Measurements from ENCODE around the gene IL17B.

The IL17B gene

GRCh38 chr5:149355688-149356087 lies 23.4 kb downstream of the IL17B start:
- no peak for DNase-seq

- no peak for DNase-seq
Observed at GRCh38 chr5:149353911-149354310, 25.2 kb downstream of the IL17B start.

GRCh38 chr5:149352169-149352568 lies 26.9 kb downstream of the IL17B start:
- DNase-seq = no peak

GRCh38 chr5:149349382-149349781 lies 29.7 kb downstream of the IL17B start:
- DNase-seq = no peak

GRCh38 chr5:149348518-149348917 lies 30.6 kb downstream of the IL17B start:
- no peak for DNase-seq

GRCh38 chr5:149345892-149346222 lies 33.2 kb downstream of the IL17B start:
- DNase-seq = peak; percentile 16 to 51 (median 43)

GRCh38 chr5:149345147-149345891 lies 33.8 kb downstream of the IL17B start, which contains the start of gene GRPEL2:
TSS of gene GRPEL2 (plus strand) at chr5:149345499. CDS start at chr5:149345540, 41 bp downstream.
- DNase-seq = peak; percentile 97 to 99 (median 98)

- peak in 2 of 4 experiments; percentile 17 to 33 for DNase-seq
Observed at GRCh38 chr5:149344151-149344550, 34.9 kb downstream of the IL17B start.

- DNase-seq = no peak
Observed at GRCh38 chr5:149341876-149342275, 37.2 kb downstream of the IL17B start.

- DNase-seq = no peak
Observed at GRCh38 chr5:149340920-149341319, 38.2 kb downstream of the IL17B start.

GRCh38 chr5:149338364-149338763 lies 40.7 kb downstream of the IL17B start:
- no peak for DNase-seq

GRCh38 chr5:149337736-149338135 lies 41.4 kb downstream of the IL17B start:
- DNase-seq = no peak

- DNase-seq = no peak
Observed at GRCh38 chr5:149333711-149334443, 45.2 kb downstream of the IL17B start.

- DNase-seq = no peak
Observed at GRCh38 chr5:149328177-149328576, 50.9 kb downstream of the IL17B start.

GRCh38 chr5:149326611-149327010 lies 52.5 kb downstream of the IL17B start:
- DNase-seq = no peak

- no peak for DNase-seq
Observed at GRCh38 chr5:149325894-149326293, 53.2 kb downstream of the IL17B start.

GRCh38 chr5:149325166-149325735 lies 53.8 kb downstream of the IL17B start:
- DNase-seq = no peak

- DNase-seq = peak in 2 of 4 experiments; percentile 11 to 26
Observed at GRCh38 chr5:149324641-149325040, 54.5 kb downstream of the IL17B start.

Measured in suppressor macrophage (primary cell).